Measurements from ENCODE around the gene DLG3. TPM values are rescaled to one million over a fixed set of nuclear protein-coding genes. Genes with fewer than 3 reads are reported as not detected.

DLG3 gene
- total and polyA plus RNA-seq, 10 of the 15 experiments (the other 5 are each of a cell fraction or from before 2014, with no cell fraction given): 1.3 to 32.2 (median 3.9) TPM

- TF ChIP-seq ZBTB40 (IDR thresholded peaks at IDR 0.05; ENCODE audit: borderline replicate concordance): no peak
- no peak for TF ChIP-seq CREM (IDR thresholded peaks at IDR 0.05; ENCODE audit: low read depth)
- no peak for TF ChIP-seq SMARCA5 (IDR thresholded peaks at IDR 0.05)
- TF ChIP-seq E2F4 (IDR thresholded peaks at IDR 0.05; ENCODE audit: low read depth, low read length): no peak
- TF ChIP-seq MEF2B (IDR thresholded peaks at IDR 0.05; ENCODE audit: partially characterized antibody, poor library complexity, severe bottlenecking): peak; percentile 34
- TF ChIP-seq ZSCAN29 (IDR thresholded peaks at IDR 0.05): no peak
- TF ChIP-seq E4F1 (IDR thresholded peaks at IDR 0.05; ENCODE audit: borderline replicate concordance, partially characterized antibody): no peak
- no peak for TF ChIP-seq CBX5 (IDR thresholded peaks at IDR 0.05; ENCODE audit: low read depth)
- TF ChIP-seq BCL3 (IDR thresholded peaks at IDR 0.05; ENCODE audit: borderline replicate concordance, insufficient read depth, low read depth, low read length, poor library complexity, severe bottlenecking): no peak
- TF ChIP-seq TCF12 (IDR thresholded peaks at IDR 0.05; ENCODE audit: low read depth, low read length): no peak
- TF ChIP-seq NFIC (IDR thresholded peaks at IDR 0.05; ENCODE audit: low read depth, low read length): peak; percentile 65; the same call in 1 of the 2 replicates
- no peak for TF ChIP-seq SKIL (IDR thresholded peaks at IDR 0.05; ENCODE audit: low read depth, poor library complexity, severe bottlenecking)
- 0 out of 2 replicates have a peak, but pooled peaks have one; percentile 26 for TF ChIP-seq IRF4 (IDR thresholded peaks at IDR 0.05; ENCODE audit: low read depth, low read length)
- TF ChIP-seq, protein P1, sequence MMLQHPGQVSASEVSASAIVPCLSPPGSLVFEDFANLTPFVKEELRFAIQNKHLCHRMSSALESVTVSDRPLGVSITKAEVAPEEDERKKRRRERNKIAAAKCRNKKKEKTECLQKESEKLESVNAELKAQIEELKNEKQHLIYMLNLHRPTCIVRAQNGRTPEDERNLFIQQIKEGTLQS (IDR thresholded peaks at IDR 0.05; ENCODE audit: borderline replicate concordance, extremely low read depth, low read depth, low read length): no peak
- TF ChIP-seq, protein P2, sequence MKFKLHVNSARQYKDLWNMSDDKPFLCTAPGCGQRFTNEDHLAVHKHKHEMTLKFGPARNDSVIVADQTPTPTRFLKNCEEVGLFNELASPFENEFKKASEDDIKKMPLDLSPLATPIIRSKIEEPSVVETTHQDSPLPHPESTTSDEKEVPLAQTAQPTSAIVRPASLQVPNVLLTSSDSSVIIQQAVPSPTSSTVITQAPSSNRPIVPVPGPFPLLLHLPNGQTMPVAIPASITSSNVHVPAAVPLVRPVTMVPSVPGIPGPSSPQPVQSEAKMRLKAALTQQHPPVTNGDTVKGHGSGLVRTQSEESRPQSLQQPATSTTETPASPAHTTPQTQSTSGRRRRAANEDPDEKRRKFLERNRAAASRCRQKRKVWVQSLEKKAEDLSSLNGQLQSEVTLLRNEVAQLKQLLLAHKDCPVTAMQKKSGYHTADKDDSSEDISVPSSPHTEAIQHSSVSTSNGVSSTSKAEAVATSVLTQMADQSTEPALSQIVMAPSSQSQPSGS (IDR thresholded peaks at IDR 0.05; ENCODE audit: low read length): peak; percentile 91
- TF ChIP-seq SMC3 (IDR thresholded peaks at IDR 0.05; ENCODE audit: borderline replicate concordance, low read length): no peak
Measured at GRCh38 chrX:70470850-70471289, 26.2 kb downstream of the DLG3 start (continued).
